HepG2 (cell line): ENCODE data around the gene PDE4D. TPM values are rescaled to one million over a fixed set of nuclear protein-coding genes. Genes with fewer than 3 reads are reported as not detected.

Source experiments
- ATAC-seq: fragments of 200-7000 bp; cut with Tn5 transposase; 3 replicates; pipeline ENCODE4 v1.9.1; 2020; ENCODE audit warnings: mild to moderate bottlenecking, moderate library complexity
- BruUV-seq: library from RNA; stranded (reverse); fragments of 400-500 nt; replicated peaks from 2 replicates; lab custom pipeline; 2021; lab: Mats Ljungman, UMichigan
- CTCF ChIA-PET: fragments of 300-600 bp; formaldehyde crosslinking; extraction: SDS; loops from one replicate; lab custom pipeline; 2021; ENCODE audit warnings: low total read pairs, inconsistent platforms, low intra/inter-chr PET ratio; lab: Yijun Ruan, JAX
- POLR2A ChIA-PET: fragments of 350-600 bp; sonication (Branson Sonifier 250); formaldehyde crosslinking; loops from one replicate; lab custom pipeline; 2020; ENCODE audit warnings: antibody characterized with exemption, inconsistent platforms; lab: Yijun Ruan, JAX
- DNase-seq: peaks from one replicate; pipeline ENCODE4 v3.0.0-alpha.2; 2015; ENCODE audit warnings: low spot score
- FAIRE-seq: peaks from 3 replicates; lab custom pipeline; 2011; peaks lifted over from hg19 to GRCh38; lab: Jason Lieb, UNC
- H2AFZ ChIP-seq: one replicate; pipeline ENCODE4 v1.6.1; 2011; ENCODE audit warnings: low read length, inconsistent platforms
- H3K27ac ChIP-seq: fragments of 300-600 bp; 3 replicates; pipeline ENCODE4 v1.8.0; 2011; ENCODE audit warnings: mixed run types, mild to moderate bottlenecking, mixed read lengths, low read length, inconsistent platforms; ENCODE audit not compliant: insufficient read depth; ENCODE audit errors: extremely low read length
- H3K27me3 ChIP-seq, 2 experiments: fragments of 200-600 bp in 1 of 2; 2 replicates in 1 of 2; 3 replicates in 1 of 2; pipeline versions ENCODE4 v1.6.0 to v1.8.0; 2011; ENCODE audit warnings: low read length in 2 of 2, mild to moderate bottlenecking in 2 of 2, moderate library complexity in 2 of 2, inconsistent platforms in 1 of 2; ENCODE audit not compliant: insufficient read depth in 2 of 2, control insufficient read depth in 1 of 2
- H3K36me3 ChIP-seq, 2 experiments: fragments of 200-600 bp in 1 of 2; replicated peaks in 1 of 2; 2 replicates in 1 of 2; 3 replicates in 1 of 2; pipeline versions ENCODE4 v1.5.1 to v1.8.0; 2011; ENCODE audit warnings: low read length in 2 of 2, inconsistent platforms in 1 of 2; ENCODE audit not compliant: insufficient read depth in 2 of 2, control insufficient read depth in 1 of 2
- H3K4me1 ChIP-seq: 2 replicates; pipeline ENCODE4 v1.5.1; 2012; ENCODE audit warnings: low read length, inconsistent platforms; ENCODE audit not compliant: insufficient read depth
- H3K4me2 ChIP-seq: 2 replicates; pipeline ENCODE4 v1.6.0; 2011; ENCODE audit warnings: low read depth, low read length, inconsistent platforms
- H3K4me3 ChIP-seq, 3 experiments: fragments of 200-600 bp in 1 of 3; sonication (generic), shearing (Covaris generic) in 1 of 3; replicated peaks in 1 of 3; 2 replicates each; pipeline ENCODE4 v1.5.1; 2011 to 2016; ENCODE audit warnings: low read length in 3 of 3, inconsistent platforms in 2 of 3, low read depth in 2 of 3, mild to moderate bottlenecking in 2 of 3, control low read depth in 1 of 3, mixed read lengths in 1 of 3; ENCODE audit not compliant: insufficient read depth in 1 of 3
- H3K79me2 ChIP-seq: one replicate; pipeline ENCODE4 v1.6.1; 2011; ENCODE audit warnings: low read length, inconsistent platforms; ENCODE audit not compliant: insufficient read depth
- H3K9ac ChIP-seq: 2 replicates; pipeline ENCODE4 v1.6.0; 2011; ENCODE audit warnings: mild to moderate bottlenecking, low read depth, low read length, inconsistent platforms; ENCODE audit not compliant: insufficient read depth
- H3K9me3 ChIP-seq: 2 replicates; pipeline ENCODE4 v1.5.1; 2012; ENCODE audit warnings: mild to moderate bottlenecking, low read length
- H4K20me1 ChIP-seq: 2 replicates; pipeline ENCODE4 v1.6.0; 2011; ENCODE audit warnings: inconsistent platforms, mild to moderate bottlenecking, low read length, moderate library complexity; ENCODE audit not compliant: insufficient read depth
- IRF1 ChIP-seq: sonication (generic); formaldehyde crosslinking; IDR thresholded peaks from 2 replicates; pipeline ENCODE4 v1.4.0; 2020; ENCODE audit warnings: low read depth, mild to moderate bottlenecking, missing genetic modification reagents
- IRX3 ChIP-seq: sonication (generic); formaldehyde crosslinking; IDR thresholded peaks from 2 replicates; pipeline ENCODE4 v1.8.1; 2023; ENCODE audit warnings: mild to moderate bottlenecking, low read depth, missing genetic modification reagents, borderline replicate concordance
- KAT8 ChIP-seq: IDR thresholded peaks from 2 replicates; pipeline ENCODE4 v1.6.1; 2016; ENCODE audit warnings: missing genetic modification reagents, missing compliant biosample characterization
- KDM1A ChIP-seq: IDR thresholded peaks from 2 replicates; pipeline ENCODE4 v1.6.1; 2016; ENCODE audit warnings: missing compliant biosample characterization
- MXD3 ChIP-seq: IDR thresholded peaks from 2 replicates; pipeline ENCODE4 v1.6.1; 2016; ENCODE audit warnings: mild to moderate bottlenecking, missing biosample characterization, missing genetic modification reagents
- PCBP1 ChIP-seq: fragments of 200-400 bp; formaldehyde crosslinking; IDR thresholded peaks from 2 replicates; pipeline ENCODE4 v1.6.1; 2017; ENCODE audit warnings: mild to moderate bottlenecking, low read depth, low read length, borderline replicate concordance
- WGBS: methylation state at CpG from one replicate; pipeline ENCODE4 v1.1.6; 2017; ENCODE audit warnings: low lambda C conversion rate; 5-methylcytosine and 5-hydroxymethylcytosine counted together
- in situ Hi-C: cut with HindIII; loops from 2 replicates; pipeline ENCODE4 v1.10.0; 2017; ENCODE audit warnings: low pct_unique_long_range_greater_than_20kb; ENCODE audit not compliant: extremely low pct_ligation_motif_present
- intact Hi-C: fragments of 100-400 bp; cut with micrococcal nuclease; formaldehyde crosslinking; loops from one replicate; pipeline ENCODE4 v1.10.0; 2022; ENCODE audit not compliant: unreplicated experiment
- polyA plus RNA-seq, 8 experiments: library from polyadenylated mRNA; depleted of rRNA in 3 of 8; stranded (reverse) in 7 of 8; unstranded in 1 of 8; fragments of >200 nt; fragmentation: Illumina TruSeq in 4 of 8; extraction: Trizol in 4 of 8; gene quantifications; 2 replicates each; pipeline versions ENCODE4 v1.2.1 to v1.2.3, GENCODE V29; 2011 to 2016; ENCODE audit warnings: low read depth in 4 of 8, missing spikeins in 1 of 8, mixed read lengths in 1 of 8; ENCODE audit not compliant: insufficient read depth in 1 of 8
- total RNA-seq, 5 experiments: library from RNA; depleted of rRNA; stranded (reverse); fragments of >200 nt; fragmentation: Illumina TruSeq; extraction: Trizol; gene quantifications; 2 replicates each; pipeline ENCODE4 v1.2.3, GENCODE V29; 2016; ENCODE audit warnings: low read depth in 1 of 5
- TF ChIP-seq, protein P1 (sequence below): sonication (generic); formaldehyde crosslinking; IDR thresholded peaks from 2 replicates; pipeline ENCODE4 v1.9.0; 2022; ENCODE audit warnings: low read depth, missing genetic modification reagents
- TF ChIP-seq, protein P2 (sequence below): sonication (generic); formaldehyde crosslinking; IDR thresholded peaks from 2 replicates; pipeline ENCODE4 v1.5.1; 2020; ENCODE audit warnings: mild to moderate bottlenecking, missing genetic modification reagents, moderate library complexity

Gene PDE4D
- total and polyA plus RNA-seq, 2 of the 13 experiments (the other 11 are each of a cell fraction or from before 2014, with no cell fraction given) = 7.0 to 12.2 TPM

GRCh38 chr5:59789894-59790293 is 103.6 kb downstream of the PDE4D start (continued):
- no peak for TF ChIP-seq MXD3 (CRISPR knock-in tag)
- TF ChIP-seq, all 625 proteins: peak for 0

DNA sequence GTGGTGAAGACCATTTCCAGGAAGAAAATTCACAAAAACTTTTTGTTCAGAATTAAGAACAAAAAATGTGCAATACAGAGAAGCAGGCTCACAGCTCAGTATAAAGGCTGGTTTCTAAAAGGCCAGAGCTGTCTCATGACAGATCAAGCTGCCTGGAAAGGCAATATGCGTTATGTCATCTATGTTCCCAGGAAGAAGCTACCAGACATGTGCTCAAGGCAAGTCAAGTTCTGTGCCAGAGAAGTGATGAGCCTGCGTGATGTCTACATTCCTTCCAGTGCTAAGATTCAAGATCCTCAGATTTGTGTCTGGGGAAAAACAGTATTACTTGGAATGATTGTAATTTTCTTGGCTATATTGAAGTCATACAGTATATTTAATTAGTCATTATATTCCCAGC is 104.3 kb downstream of the PDE4D start:
- ChIA-PET POLR2A (no interaction called here), CTCF (no interaction called here)
- H3K9me3 ChIP-seq = no peaks in the 10 kb centered on the region
- H3K36me3 ChIP-seq = no peaks in the 10 kb centered on the region
- intact Hi-C loops = no loop called here
- in situ Hi-C loops = no loop called here
- no peaks in the 10 kb centered on the region for H3K27me3 ChIP-seq
- no peak overlapping the region for H3K27ac ChIP-seq
- no peak overlapping the region for H3K4me2 ChIP-seq
- ATAC-seq = no peak
- no TSS peak for BruUV-seq
- H3K4me1 ChIP-seq = no peaks in the 10 kb centered on the region
- FAIRE-seq = no peak
- H3K9ac ChIP-seq = no peak overlapping the region
- TF ChIP-seq IRX3 (CRISPR knock-in tag) (no peak), KAT8 (CRISPR knock-in tag) (no peak)
- TF ChIP-seq, all 625 proteins: peak for 0
- 100% methylated on average over 1 of the region's 2 CpGs for WGBS
- H2AFZ ChIP-seq = no peak overlapping the region
- no peaks in the 10 kb centered on the region for H4K20me1 ChIP-seq
- no peaks in the 10 kb centered on the region for H3K79me2 ChIP-seq
- no peak overlapping the region for H3K4me3 ChIP-seq
- no peak for DNase-seq

DNA sequence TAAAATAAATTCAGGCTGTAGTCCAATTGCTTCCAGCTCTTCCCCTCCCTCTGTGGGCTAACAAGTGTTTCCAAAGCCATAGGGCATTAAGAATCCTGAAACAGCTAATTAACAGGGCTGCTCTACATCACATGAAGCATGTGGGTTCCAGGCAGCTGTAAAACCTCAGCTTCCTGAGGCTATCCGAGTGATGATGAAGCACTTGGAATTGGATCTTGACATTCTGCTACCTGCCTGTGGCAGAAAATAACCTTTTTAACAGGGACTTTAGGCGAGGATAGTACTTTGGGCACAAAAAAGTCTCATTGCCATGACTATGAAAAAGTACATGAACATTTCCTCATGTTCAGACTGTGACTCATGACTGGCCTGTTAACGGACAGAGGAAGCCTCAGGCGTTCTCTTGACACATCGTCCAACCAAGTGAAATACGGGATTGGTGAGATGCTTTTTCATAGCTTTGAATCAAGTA is 107.2 kb downstream of the PDE4D start:
- no peak overlapping the region for H2AFZ ChIP-seq
- no peak for ATAC-seq
- H3K9ac ChIP-seq = no peak overlapping the region
- TF ChIP-seq, protein P1, sequence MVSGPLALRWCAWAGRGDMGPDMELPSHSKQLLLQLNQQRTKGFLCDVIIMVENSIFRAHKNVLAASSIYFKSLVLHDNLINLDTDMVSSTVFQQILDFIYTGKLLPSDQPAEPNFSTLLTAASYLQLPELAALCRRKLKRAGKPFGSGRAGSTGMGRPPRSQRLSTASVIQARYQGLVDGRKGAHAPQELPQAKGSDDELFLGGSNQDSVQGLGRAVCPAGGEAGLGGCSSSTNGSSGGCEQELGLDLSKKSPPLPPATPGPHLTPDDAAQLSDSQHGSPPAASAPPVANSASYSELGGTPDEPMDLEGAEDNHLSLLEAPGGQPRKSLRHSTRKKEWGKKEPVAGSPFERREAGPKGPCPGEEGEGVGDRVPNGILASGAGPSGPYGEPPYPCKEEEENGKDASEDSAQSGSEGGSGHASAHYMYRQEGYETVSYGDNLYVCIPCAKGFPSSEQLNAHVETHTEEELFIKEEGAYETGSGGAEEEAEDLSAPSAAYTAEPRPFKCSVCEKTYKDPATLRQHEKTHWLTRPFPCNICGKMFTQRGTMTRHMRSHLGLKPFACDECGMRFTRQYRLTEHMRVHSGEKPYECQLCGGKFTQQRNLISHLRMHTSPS (CRISPR knock-in tag) = no peak
- TF ChIP-seq IRF1 (CRISPR knock-in tag) (no peak), KDM1A (CRISPR knock-in tag) (no peak), PCBP1 (no peak)
- TF ChIP-seq, protein P2, sequence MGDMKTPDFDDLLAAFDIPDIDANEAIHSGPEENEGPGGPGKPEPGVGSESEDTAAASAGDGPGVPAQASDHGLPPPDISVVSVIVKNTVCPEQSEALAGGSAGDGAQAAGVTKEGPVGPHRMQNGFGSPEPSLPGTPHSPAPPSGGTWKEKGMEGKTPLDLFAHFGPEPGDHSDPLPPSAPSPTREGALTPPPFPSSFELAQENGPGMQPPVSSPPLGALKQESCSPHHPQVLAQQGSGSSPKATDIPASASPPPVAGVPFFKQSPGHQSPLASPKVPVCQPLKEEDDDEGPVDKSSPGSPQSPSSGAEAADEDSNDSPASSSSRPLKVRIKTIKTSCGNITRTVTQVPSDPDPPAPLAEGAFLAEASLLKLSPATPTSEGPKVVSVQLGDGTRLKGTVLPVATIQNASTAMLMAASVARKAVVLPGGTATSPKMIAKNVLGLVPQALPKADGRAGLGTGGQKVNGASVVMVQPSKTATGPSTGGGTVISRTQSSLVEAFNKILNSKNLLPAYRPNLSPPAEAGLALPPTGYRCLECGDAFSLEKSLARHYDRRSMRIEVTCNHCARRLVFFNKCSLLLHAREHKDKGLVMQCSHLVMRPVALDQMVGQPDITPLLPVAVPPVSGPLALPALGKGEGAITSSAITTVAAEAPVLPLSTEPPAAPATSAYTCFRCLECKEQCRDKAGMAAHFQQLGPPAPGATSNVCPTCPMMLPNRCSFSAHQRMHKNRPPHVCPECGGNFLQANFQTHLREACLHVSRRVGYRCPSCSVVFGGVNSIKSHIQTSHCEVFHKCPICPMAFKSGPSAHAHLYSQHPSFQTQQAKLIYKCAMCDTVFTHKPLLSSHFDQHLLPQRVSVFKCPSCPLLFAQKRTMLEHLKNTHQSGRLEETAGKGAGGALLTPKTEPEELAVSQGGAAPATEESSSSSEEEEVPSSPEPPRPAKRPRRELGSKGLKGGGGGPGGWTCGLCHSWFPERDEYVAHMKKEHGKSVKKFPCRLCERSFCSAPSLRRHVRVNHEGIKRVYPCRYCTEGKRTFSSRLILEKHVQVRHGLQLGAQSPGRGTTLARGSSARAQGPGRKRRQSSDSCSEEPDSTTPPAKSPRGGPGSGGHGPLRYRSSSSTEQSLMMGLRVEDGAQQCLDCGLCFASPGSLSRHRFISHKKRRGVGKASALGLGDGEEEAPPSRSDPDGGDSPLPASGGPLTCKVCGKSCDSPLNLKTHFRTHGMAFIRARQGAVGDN (CRISPR knock-in tag) = no peak

More for the DNA sequence above, 107.2 kb downstream of the PDE4D start:
- Histone ChIP-seq H3K9me3 (no peaks in the 10 kb centered on the region), H3K36me3 (no peaks in the 10 kb centered on the region), H4K20me1 (no peaks in the 10 kb centered on the region), H3K27ac (no peak overlapping the region), H3K4me1 (no peaks in the 10 kb centered on the region), H3K4me2 (no peak overlapping the region), H3K27me3 (no peaks in the 10 kb centered on the region), H3K4me3 (no peak overlapping the region), H3K79me2 (no peaks in the 10 kb centered on the region)
- CTCF ChIA-PET = no interaction called here
- BruUV-seq = no TSS peak
- 91% methylated on average over 6 of the region's 6 CpGs for WGBS
- intact Hi-C loops (no loop called here), in situ Hi-C loops (no loop called here)
- POLR2A ChIA-PET = no interaction called here
- no peak for FAIRE-seq
- no peak for DNase-seq
